GM19099 (cell line): ENCODE measurements around the gene KRT71.

Experiments used
- POLR2A ChIP-seq: IDR thresholded peaks from 3 replicates; pipeline ENCODE4 v1.6.1; 2011; ENCODE audit warnings: low read depth; ENCODE audit not compliant: insufficient read length; ENCODE audit errors: extremely low read depth

The KRT71 gene

GRCh38 chr12:52580496-52580895 lies 27.6 kb upstream of the KRT71 start:
- TF ChIP-seq POLR2A, result no peak

DNA sequence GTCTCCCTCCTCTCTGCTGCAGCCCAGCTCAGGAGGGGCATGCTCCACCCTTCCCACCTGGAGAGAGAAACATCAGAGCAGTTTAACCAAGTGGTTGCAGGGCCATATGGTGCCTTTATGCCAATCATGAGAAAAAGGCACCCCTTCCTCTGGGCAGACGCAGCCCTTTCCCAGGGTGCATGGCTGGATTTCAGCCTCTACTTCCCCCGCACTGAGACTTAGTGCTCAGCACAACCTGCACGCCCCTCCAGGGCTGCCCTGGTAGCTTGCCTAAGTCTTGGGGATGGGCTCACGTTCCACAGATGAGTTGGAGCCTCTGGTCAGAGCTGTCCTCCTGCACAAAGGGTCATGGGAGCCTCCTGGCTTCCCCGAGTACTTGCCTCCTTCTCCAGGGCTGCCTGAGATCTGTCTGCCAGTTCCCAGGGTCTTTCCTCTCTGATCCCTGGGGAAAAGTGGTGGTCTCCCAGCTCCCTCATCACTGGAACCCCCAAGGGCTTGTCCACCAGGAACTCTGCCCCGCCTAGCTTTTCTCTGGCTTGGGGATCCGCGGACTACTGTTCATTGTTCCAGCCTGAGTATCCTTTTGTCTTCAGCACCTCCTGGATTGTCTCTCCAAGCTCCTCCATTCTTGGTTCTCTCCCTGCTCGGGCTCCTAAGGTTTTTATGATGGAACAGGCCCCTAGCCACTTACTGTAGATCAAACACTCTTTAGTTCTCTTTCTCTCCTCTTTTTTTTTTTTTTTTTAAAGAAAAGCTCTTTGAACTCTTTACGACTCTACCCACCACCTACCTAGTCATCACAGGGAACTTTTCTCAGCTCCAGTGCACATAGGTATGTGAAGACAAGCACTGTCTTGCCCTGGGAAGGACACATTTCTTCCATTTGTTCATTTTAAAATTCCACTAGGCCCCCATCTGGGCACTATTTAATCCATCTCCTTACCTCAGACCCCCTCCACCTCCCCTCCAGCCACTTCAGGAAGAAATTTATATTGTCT lies 26.8 kb upstream of the KRT71 start:
- TF ChIP-seq POLR2A, result no peak

- TF ChIP-seq POLR2A, result no peak
Observed at GRCh38 chr12:52578469-52578868, 25.5 kb upstream of the KRT71 start.

DNA sequence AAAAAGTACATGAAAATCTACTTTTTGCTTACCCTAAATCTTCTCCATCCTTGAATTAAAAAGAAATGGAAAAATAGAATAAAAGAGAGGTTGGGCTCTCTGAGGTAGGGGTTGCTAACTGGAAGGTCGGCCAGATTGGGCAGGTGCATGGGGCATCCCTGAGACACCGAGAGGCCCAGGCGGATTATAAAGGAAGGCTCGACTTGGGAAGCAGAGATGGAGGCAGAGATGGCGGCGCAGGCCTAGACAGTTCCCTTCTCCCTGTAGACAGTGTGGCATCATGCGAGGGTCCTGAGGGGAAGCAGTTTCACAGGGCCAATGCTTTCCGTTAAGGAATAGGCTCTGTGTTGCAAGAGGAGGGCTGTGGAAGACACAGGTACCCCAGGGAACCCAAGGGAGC lies 24.4 kb upstream of the KRT71 start:
- no peak for TF ChIP-seq POLR2A

- TF ChIP-seq POLR2A, result no peak
Observed at GRCh38 chr12:52575948-52576347, 23.0 kb upstream of the KRT71 start.

DNA sequence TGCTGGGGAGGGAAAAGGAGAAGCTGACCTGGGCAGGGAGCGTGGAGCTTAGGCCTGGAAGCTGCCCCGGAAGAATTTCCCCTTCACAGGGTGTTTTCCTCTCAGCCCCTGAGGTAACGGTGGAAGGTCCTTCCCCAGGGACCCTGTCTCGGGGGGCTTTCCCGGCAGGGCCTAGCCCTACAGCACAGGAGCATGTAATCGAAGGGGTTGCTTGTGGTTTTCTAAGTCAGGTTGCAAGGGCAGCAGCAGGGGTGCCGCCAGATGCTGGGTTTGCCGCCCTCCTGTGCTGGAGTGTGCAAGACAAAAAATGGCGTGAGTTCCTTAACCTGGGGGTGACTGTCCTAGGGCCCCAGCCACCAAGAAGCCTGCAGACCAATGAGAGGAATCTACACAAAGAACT lies 22.3 kb upstream of the KRT71 start:
- no peak for TF ChIP-seq POLR2A

DNA sequence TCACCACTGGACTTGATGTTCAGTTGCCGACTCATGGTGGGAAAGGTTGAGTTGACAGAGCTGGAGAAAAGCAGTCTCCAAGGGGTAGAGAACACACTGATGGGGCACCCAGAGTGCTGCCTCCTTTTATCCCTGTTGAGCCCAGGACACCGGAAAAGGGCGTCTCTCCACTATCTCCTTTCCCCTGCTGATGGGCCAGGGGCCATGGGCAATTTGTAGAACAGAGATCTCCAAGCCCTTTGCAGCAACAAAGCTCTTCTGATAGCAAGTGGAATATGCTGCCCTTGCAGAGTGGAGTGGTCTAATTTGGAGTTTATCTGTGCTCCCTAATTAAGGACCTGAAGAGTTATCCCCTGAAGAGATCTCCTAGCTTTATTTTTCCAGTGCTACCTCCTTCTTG lies 20.8 kb upstream of the KRT71 start, which contains the start of gene KRT74:
KRT74 (minus strand) TSS at position 101 of the 400 bp plus-strand sequence; CDS start at position 35, 66 bp downstream.
- no peak for TF ChIP-seq POLR2A

DNA sequence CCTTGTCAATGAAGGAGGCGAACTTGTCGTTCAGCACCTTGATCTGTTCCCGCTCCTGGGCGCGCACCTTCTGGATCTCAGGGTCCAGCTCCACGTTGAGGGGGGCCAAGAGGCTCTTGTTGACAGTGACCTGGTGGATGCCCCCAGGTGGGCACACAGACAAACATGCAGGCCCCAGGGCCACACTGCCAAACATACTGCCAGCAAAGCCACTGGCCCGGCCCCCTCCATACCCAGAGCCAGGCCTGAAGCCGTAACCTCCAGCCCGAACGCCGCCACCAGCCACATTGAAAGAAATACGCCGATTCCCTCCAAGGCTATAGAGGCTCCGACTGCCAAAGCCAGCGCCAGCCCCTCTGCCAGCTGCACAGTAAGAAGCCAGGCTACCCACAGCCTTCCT lies 20.4 kb upstream of the KRT71 start:
- TF ChIP-seq POLR2A, result no peak

DNA sequence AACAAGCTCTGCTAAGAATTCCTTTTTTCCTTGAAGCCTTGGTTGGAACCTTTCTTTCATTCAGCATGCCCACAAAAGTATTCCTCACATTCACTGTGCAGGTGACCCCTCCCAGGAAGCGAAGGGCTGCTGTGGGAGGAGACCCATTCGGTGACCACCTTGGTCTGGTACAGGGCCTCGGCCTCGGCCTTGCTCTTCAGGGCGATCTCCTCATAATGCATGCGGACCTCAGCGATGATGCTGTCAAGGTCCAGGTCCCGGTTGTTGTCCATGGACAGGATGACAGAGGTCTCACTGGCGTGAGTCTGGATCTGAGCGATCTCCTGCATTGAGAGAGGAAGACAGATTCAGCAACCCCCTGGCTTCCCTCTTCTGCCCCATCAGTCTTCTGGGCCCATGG lies 17.6 kb upstream of the KRT71 start:
- no peak for TF ChIP-seq POLR2A

DNA sequence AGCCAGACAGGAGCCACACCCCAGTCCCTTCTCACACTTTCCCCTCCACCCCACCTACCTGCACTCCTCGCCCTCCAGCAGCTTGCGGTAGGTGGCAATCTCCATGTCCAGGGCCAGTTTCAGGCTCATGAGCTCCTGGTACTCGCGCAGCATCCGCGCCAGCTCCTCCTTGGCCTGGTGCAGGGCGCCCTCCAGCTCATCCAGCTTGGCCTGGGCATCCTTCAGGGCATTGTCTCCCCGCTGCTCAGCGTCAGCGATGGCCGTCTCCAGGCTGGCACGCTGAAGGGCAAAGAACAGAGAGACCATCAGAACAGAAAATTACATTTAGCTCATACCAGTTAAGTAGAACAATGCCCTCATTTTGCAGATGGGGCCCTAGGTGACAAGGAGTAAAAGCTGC lies 15.2 kb upstream of the KRT71 start:
- TF ChIP-seq POLR2A, result no peak

GRCh38 chr12:52566847-52567291 lies 13.9 kb upstream of the KRT71 start:
- TF ChIP-seq POLR2A, result no peak

DNA sequence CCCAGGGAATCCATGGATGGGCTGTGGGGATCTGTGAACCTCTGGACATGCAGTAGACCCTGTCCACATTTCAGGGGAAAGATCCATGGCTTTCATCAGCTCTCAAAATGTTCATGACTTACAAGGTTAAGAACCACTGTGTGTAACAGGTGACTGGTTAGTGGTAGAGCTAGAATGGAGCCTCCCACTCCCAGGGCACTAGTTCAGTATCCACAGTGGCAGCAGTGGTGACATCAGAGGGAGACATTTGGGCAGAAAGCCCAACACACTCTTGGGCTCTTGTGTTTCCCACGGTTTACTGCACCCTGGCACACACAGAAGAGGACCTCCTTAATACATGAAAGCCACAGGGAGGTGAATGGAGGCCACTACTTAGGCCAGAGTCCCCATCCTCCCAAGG lies 11.6 kb upstream of the KRT71 start:
- no peak for TF ChIP-seq POLR2A

GRCh38 chr12:52561880-52562449 lies 9.0 kb upstream of the KRT71 start:
- no peak for TF ChIP-seq POLR2A

DNA sequence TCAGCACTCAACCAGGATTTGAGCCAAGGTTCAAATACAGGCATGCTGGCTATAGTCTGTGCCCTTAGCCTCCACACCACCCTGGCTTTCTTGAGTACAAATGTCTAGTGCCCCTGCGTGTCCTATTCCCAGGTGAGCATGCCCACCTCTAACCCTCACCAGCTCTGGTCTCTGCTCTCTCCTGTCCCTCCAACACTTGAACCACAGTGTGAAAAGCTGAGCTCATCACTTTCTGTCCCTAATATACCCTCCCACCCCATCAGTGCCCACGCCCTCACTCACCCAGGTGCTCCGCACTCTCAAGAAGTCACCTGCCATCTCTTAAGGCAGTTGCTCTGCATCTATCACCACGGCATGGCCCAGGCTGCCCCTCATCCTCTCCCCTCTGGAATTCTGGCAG lies 7.0 kb upstream of the KRT71 start:
- TF ChIP-seq POLR2A, result no peak

- TF ChIP-seq POLR2A, result no peak
Observed at GRCh38 chr12:52558781-52559445, 6.0 kb upstream of the KRT71 start.
